HEK293 (cell line): ENCODE measurements around the gene REPS2.

Source experiments
- CTCF ChIA-PET: fragments of 350-600 bp; formaldehyde crosslinking; extraction: SDS; loops from one replicate; lab custom pipeline; 2021; ENCODE audit warnings: antibody characterized with exemption; lab: Yijun Ruan, JAX
- POLR2A ChIA-PET: fragments of 300-600 bp; formaldehyde crosslinking; extraction: SDS; loops from one replicate; lab custom pipeline; 2020; ENCODE audit warnings: antibody characterized with exemption, inconsistent platforms; lab: Yijun Ruan, JAX
- H3K27ac ChIP-seq: fragments of 200-500 bp; sonication (Bioruptor generic); 2 replicates; pipeline ENCODE4 v1.5.1; 2014; ENCODE audit warnings: low read depth, low read length, control low read depth, inconsistent platforms; ENCODE audit errors: extremely low read depth
- H3K36me3 ChIP-seq, 2 experiments: fragments of 200-500 bp in 1 of 2; sonication (Bioruptor generic) in 1 of 2; 1 replicate in 1 of 2; 2 replicates in 1 of 2; pipeline ENCODE4 v1.5.1; 2014 to 2017; ENCODE audit warnings: inconsistent platforms in 2 of 2, low read length in 2 of 2; ENCODE audit not compliant: control insufficient read depth in 2 of 2, insufficient read depth in 1 of 2
- H3K4me1 ChIP-seq: fragments of 200-500 bp; sonication (Bioruptor generic); 2 replicates; pipeline ENCODE4 v1.5.1; 2014; ENCODE audit warnings: mild to moderate bottlenecking, low read length, inconsistent platforms; ENCODE audit not compliant: control insufficient read depth, insufficient read depth
- H3K4me3 ChIP-seq: 2 replicates; pipeline ENCODE4 v1.5.1; 2011; ENCODE audit warnings: low read depth, mild to moderate bottlenecking, control low read depth, low read length, moderate library complexity
- H3K9me3 ChIP-seq: fragments of 200-500 bp; sonication (Bioruptor generic); 2 replicates; pipeline ENCODE4 v1.5.1; 2014; ENCODE audit warnings: low read depth, low read length, inconsistent platforms; ENCODE audit not compliant: control insufficient read depth, insufficient read depth
- EGR2 ChIP-seq: fragments of 450-650 bp; formaldehyde crosslinking; IDR thresholded peaks from 2 replicates; pipeline ENCODE4 v1.5.1; 2016; ENCODE audit warnings: low read depth, missing biosample characterization, missing genetic modification characterization
- ZBTB21 ChIP-seq: fragments of 450-650 bp; formaldehyde crosslinking; IDR thresholded peaks from 2 replicates; pipeline ENCODE4 v1.5.1; 2017; ENCODE audit warnings: missing biosample characterization, missing genetic modification characterization
- ZIC2 ChIP-seq: fragments of 450-650 bp; formaldehyde crosslinking; IDR thresholded peaks from 2 replicates; pipeline ENCODE4 v1.5.1; 2016; ENCODE audit warnings: missing biosample characterization, missing genetic modification characterization
- ZNF169 ChIP-seq: fragments of 450-650 bp; formaldehyde crosslinking; IDR thresholded peaks from 2 replicates; pipeline ENCODE4 v1.5.1; 2016; ENCODE audit warnings: missing biosample characterization, missing genetic modification characterization
- ZNF274 ChIP-seq, 2 experiments: fragments of 200-500 bp in 1 of 2; fragments of 450-650 bp in 1 of 2; sonication (Bioruptor generic) in 1 of 2; formaldehyde crosslinking in 1 of 2; IDR thresholded peaks; 2 replicates each; pipeline versions ENCODE4 v1.5.1 to v1.6.1; 2014 to 2016; ENCODE audit warnings: borderline replicate concordance in 1 of 2, inconsistent platforms in 1 of 2, low read length in 1 of 2, missing biosample characterization in 1 of 2, missing genetic modification characterization in 1 of 2
- ZNF302 ChIP-seq: fragments of 450-650 bp; formaldehyde crosslinking; IDR thresholded peaks from 2 replicates; pipeline ENCODE4 v1.5.1; 2016; ENCODE audit warnings: missing biosample characterization, missing genetic modification characterization, low read depth
- TF ChIP-seq, protein P1 (sequence below): fragments of 450-650 bp; formaldehyde crosslinking; optimal IDR thresholded peaks from 2 replicates; pipeline ENCODE3; 2016; ENCODE audit warnings: missing biosample characterization, mild to moderate bottlenecking, missing genetic modification characterization
- TF ChIP-seq, protein P2 (sequence below): fragments of 450-650 bp; formaldehyde crosslinking; IDR thresholded peaks from 2 replicates; pipeline ENCODE4 v1.5.1; 2016; ENCODE audit warnings: missing biosample characterization, missing genetic modification characterization
- TF ChIP-seq, protein P3 (sequence below): fragments of 450-650 bp; formaldehyde crosslinking; IDR thresholded peaks from 2 replicates; pipeline ENCODE4 v1.5.1; 2017; ENCODE audit warnings: missing biosample characterization, missing genetic modification characterization

The REPS2 gene

GRCh38 chrX:16946971-16947562 lies 609 bp downstream of the REPS2 start (continued):
- TF ChIP-seq, protein P1, sequence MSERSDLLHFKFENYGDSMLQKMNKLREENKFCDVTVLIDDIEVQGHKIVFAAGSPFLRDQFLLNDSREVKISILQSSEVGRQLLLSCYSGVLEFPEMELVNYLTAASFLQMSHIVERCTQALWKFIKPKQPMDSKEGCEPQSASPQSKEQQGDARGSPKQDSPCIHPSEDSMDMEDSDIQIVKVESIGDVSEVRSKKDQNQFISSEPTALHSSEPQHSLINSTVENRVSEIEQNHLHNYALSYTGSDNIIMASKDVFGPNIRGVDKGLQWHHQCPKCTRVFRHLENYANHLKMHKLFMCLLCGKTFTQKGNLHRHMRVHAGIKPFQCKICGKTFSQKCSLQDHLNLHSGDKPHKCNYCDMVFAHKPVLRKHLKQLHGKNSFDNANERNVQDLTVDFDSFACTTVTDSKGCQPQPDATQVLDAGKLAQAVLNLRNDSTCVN (tag by site-specific recombination): no peak

DNA sequence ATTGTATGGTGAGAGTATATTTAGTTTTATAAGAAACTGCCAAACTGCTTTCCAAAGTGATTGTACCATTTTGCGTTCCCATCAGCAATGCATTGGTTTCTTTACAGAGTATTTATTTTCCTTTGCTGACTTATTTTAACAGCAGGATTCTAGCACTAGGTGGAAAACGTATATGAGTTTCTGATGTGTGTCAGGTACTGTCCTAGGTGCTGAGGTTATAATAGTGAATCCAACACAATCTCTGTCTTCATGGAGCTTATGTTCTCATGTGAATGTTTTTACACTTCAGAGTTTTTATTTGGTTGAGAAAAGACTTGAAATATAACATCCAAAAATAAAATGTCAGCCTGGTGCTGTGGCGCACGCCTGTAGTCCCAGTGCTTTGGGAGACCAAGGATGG lies 4.0 kb downstream of the REPS2 start:
- H3K9me3 ChIP-seq: no peaks in the 10 kb centered on the region
- POLR2A ChIA-PET: no interaction called here
- no peaks in the 10 kb centered on the region for H3K36me3 ChIP-seq
- H3K4me1 ChIP-seq: 0 out of 2 replicates have a peak, but pooled peaks cover 3% of the 10 kb centered on the region
- CTCF ChIA-PET: interaction anchor here (0.6 kb wide), 1 partner anchor 13 kb away, joined by 3 read pairs; no protein-coding TSS in a partner anchor
- H3K4me3 ChIP-seq: no peak overlapping the region
- H3K27ac ChIP-seq: no peak overlapping the region
- TF ChIP-seq, protein P2, sequence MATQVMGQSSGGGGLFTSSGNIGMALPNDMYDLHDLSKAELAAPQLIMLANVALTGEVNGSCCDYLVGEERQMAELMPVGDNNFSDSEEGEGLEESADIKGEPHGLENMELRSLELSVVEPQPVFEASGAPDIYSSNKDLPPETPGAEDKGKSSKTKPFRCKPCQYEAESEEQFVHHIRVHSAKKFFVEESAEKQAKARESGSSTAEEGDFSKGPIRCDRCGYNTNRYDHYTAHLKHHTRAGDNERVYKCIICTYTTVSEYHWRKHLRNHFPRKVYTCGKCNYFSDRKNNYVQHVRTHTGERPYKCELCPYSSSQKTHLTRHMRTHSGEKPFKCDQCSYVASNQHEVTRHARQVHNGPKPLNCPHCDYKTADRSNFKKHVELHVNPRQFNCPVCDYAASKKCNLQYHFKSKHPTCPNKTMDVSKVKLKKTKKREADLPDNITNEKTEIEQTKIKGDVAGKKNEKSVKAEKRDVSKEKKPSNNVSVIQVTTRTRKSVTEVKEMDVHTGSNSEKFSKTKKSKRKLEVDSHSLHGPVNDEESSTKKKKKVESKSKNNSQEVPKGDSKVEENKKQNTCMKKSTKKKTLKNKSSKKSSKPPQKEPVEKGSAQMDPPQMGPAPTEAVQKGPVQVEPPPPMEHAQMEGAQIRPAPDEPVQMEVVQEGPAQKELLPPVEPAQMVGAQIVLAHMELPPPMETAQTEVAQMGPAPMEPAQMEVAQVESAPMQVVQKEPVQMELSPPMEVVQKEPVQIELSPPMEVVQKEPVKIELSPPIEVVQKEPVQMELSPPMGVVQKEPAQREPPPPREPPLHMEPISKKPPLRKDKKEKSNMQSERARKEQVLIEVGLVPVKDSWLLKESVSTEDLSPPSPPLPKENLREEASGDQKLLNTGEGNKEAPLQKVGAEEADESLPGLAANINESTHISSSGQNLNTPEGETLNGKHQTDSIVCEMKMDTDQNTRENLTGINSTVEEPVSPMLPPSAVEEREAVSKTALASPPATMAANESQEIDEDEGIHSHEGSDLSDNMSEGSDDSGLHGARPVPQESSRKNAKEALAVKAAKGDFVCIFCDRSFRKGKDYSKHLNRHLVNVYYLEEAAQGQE: peak; percentile 59
- no peak for TF ChIP-seq ZNF302

- TF ChIP-seq ZNF169 (no peak), EGR2 (tag by site-specific recombination) (no peak), ZIC2 (tag by site-specific recombination) (no peak), ZNF274 (IDR thresholded peaks at IDR 0.05; ENCODE audit: low read length) (no peak), ZNF274 (tag by site-specific recombination; IDR thresholded peaks at IDR 0.05; ENCODE audit: borderline replicate concordance) (no peak)
- TF ChIP-seq, all 188 proteins: peak for 0
- no peaks in the 10 kb centered on the region for H3K9me3 ChIP-seq
- POLR2A ChIA-PET: no interaction called here
- 0 out of 2 replicates have a peak, but pooled peaks cover 3% of the 10 kb centered on the region for H3K4me1 ChIP-seq
- no peak overlapping the region for H3K4me3 ChIP-seq
- no peaks in the 10 kb centered on the region for H3K36me3 ChIP-seq
- no peak overlapping the region for H3K27ac ChIP-seq
- CTCF ChIA-PET: no interaction called here
These were observed 7.3 kb downstream of the REPS2 start for GRCh38 chrX:16953606-16954211.

- H3K4me3 ChIP-seq: no peak overlapping the region
- H3K4me1 ChIP-seq: 0 out of 2 replicates have a peak, but pooled peaks cover 3% of the 10 kb centered on the region
- H3K36me3 ChIP-seq: no peaks in the 10 kb centered on the region
- ChIA-PET POLR2A (no interaction called here), CTCF (no interaction called here)
- H3K27ac ChIP-seq: no peak overlapping the region
- no peak for TF ChIP-seq ZBTB21
- TF ChIP-seq, protein P3, sequence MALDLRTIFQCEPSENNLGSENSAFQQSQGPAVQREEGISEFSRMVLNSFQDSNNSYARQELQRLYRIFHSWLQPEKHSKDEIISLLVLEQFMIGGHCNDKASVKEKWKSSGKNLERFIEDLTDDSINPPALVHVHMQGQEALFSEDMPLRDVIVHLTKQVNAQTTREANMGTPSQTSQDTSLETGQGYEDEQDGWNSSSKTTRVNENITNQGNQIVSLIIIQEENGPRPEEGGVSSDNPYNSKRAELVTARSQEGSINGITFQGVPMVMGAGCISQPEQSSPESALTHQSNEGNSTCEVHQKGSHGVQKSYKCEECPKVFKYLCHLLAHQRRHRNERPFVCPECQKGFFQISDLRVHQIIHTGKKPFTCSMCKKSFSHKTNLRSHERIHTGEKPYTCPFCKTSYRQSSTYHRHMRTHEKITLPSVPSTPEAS: no peak
- H3K9me3 ChIP-seq: no peaks in the 10 kb centered on the region
These were observed 11.3 kb downstream of the REPS2 start for GRCh38 chrX:16957751-16958150.
